GM19240 (cell line): ENCODE measurements around the gene MRGPRF.

Experiments used
- DNase-seq: peaks from one replicate; pipeline ENCODE4 v3.0.0; 2011; ENCODE audit warnings: low spot score; ENCODE audit not compliant: insufficient read length

The MRGPRF gene

DNA sequence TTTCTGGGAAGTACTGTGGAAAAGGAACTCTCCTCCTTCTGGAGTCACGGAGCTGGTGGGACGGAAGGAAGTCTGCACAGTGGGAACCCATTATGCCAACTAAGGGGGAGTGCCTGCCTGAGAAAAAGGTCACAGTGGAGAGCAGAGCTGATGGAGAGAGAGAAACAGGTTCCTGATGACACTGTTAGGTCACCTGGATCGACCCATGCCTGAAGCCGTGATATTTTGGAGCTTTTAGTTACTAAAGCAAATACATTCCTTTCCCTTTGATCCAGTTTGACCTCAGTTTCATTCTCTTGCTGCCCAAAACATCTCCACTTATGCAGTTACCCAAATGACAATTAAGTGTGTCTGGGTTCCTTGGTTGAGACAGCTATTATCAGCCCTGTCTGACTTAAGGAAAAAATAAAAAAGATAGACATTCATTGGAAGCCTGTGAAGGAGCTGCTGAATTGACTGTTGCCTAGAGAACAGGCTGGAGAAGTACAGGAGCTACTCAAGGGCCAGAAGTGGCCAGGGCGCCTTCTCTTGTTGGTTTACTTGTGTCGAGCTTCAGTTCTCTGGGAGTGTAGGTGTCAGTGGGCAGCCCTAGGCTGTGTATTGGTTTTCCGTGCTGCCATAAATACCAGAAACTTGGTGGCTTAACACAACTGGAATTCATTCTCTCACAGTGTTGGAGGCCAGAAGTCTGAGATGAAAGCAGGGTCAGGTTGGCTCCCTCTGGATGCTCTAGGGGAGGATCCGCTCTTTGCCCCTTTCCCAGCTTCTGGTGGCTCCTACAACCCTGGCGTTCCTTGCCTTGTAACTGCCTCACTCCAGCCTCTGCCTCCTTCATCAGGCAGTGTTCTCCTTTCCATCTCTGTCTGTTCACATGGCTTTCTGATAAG lies 45.9 kb downstream of the MRGPRF start:
- no peak for DNase-seq

DNA sequence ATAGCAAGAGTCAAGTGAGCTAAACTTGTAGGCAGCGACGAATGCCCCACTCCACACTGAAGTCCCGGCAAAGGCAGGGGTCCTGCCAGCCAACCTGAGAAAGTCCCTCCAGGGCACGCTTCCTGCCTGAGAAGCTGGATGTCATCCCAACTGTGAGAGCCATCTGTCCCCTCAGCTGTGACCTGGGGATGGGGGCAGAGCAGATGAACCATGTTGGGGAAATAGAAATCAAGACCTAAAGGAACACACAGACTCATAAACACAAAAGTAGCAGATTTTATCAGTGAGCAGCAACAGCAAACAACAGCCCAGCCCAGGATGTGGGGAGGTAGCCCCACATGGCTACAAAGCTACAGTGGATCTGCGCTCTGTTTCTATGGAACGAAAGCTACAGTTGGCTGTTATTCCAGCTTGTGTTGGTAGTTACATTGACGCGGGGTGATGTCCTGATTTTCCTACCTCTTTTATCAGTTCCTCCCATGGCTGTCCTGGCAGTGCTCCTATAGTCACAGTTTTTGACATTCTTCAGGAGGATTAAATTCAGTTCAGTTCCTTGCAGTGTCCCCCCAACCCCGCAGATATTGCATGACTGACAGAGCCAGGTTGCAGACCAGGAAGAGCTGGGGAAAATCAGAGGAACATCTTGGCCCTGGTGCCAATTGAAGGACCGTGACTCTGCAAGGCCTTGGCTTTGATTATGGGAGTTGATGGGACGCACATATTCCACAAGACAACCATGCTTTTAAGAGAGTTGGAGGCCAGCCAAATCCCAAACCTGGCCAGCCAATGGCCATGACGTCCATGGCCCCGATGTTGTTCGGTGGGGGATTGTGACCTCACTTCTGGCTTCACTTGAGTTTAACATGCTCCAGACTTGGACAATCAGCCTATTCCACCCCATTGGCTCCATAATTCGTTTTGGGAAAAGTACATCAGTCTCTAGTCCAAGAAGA lies 46.9 kb downstream of the MRGPRF start:
- no peak for DNase-seq

DNA sequence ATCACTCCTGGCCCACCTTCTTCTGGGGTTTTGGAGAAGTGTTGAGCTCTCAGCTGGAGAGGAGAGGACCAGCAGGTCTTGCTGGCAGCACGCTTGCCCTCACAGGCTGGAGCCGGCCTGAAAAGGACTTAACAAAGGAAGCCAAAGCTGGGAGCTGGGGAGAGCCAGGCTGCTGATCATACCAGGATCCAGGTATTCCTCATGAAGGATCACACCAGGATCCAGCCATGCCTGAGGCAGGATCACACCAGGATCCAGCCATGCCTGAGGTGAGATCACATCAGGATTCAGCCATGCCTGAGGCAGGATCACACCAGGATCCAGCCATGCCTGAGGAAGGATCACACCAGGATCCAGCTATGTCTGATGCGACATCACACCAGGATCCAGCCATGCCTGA lies 49.3 kb downstream of the MRGPRF start:
- DNase-seq, result no peak

DNA sequence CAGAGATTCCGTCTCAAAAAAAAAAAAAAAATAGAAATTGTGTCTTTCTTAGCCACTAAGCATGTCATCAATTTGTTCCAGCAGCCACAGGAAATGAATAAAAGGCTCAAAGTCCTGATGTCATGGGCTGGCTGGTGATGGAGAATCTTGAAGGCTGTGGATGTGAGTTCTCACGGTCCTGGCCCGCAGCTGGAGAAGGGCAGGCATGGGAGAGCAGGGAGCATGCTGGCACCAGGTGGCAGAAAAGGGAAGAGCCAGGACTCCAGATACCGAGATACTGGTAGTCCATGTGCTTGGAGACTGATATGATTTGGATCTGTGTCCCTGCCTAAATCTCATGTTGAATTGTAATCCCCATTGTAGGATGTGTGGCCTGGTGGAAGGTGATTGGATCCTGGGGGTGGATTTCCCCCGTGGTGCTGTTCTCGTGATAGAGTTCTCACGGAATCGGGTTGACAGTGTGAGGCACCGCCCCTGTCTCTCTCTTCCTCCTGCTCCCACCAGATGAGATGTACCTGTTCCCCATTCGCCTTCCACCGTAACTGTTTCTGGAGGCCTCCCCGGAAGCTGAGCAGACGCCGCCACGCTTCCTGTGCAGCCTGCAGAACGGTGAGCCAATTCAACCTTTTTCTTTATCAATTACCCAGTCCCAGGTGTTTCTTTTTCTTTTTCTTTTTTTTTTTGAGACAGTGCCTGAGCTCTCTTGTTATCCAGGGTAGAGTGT lies 50.4 kb downstream of the MRGPRF start:
- DNase-seq, result no peak

DNA sequence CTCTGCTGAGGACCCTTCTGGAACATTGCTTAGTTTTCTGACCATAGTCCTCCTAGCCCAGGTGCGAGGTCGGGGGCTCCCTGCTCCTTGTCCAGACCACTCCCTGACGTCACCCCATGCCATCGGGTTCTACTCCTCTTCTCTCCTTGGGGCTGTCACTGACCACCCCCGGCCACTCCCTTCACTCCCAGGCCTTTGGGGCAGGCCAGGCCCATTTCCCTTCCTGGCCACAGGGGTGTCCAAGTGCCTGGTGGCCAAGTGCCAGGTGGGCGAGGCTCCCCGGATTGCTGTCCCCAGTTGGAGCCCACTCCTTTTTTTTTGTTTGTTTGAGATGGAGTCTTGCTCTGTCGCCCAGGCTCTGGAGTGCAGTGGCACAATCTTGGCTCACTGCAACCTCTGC lies 51.8 kb downstream of the MRGPRF start:
- no peak for DNase-seq

DNA sequence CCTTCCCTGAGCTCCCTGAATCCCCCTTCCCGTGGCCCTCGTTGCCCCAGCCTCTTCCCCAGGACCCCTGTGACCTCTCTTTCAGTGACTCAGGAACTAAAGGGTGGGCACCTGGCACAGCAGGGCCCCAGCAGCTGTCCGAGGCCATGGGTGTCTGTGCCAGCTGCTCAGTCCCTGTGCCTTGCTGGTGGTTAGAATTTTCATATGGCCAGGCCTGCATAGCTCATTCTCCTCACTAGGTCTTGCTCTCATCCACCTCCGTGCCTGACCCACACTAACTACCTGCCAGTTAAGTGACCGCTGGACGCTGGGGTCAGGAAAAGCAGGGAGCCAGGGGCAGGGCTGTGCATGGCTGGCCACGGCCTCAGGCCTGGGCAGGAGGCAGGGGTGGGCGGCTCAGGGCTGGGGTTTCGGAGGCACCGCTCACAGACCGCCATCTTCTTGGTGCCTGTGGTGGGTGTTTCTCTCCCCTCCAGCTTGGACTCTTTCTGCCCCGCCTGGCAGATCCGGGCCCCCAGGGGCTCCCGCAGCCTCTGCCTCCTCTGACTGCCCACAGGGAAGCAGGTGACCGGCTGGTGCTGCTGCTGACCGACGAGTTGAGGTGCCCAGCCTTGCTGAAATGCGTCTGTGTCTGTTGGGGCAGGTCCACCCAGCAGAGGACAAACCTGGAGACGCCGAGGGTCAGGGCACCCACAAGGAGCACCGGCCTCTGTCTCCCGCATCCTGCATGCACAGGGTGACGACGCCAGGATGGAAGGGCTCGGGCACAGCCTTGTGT lies 52.6 kb downstream of the MRGPRF start:
- no peak for DNase-seq

DNA sequence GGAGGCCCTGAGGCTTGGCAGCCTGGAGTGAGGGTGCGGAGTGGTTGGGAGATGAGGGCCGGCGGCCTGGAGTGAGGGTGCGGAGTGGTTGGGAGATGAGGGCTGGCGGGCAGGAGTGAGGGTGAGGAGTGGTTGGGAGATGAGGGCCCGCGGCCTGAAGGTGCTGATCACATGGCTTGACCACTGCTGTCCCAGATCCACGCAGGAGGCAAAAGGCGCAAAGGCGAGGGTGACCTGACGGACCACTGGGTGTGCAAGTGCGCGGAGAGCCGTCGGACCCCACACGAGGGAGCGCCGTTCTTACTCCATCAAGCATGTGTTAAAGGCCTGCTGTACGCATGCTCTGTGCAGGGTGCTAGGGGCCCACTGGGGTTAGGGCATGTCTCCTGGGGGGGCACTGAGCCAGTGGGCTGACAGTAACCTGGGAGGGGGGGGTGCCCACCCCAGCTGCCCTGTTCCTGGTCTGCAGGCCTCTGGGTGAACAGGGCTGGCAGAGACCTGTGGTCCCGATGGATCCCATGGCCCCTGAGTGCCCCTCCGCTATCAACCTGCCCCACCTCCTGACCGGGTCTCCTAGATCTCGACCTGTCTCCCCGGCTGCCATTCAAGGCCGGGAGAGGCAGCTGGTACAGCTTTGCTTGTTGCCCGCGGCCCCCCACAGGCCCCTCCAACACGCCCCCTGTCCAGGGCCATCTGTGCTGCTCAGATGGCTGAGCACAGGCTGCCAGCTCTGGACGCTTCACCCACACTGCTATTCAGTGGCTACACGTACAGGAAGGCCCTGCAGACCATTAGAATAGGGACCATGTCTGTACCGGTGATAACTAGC lies 53.4 kb downstream of the MRGPRF start:
- DNase-seq, result no peak

DNA sequence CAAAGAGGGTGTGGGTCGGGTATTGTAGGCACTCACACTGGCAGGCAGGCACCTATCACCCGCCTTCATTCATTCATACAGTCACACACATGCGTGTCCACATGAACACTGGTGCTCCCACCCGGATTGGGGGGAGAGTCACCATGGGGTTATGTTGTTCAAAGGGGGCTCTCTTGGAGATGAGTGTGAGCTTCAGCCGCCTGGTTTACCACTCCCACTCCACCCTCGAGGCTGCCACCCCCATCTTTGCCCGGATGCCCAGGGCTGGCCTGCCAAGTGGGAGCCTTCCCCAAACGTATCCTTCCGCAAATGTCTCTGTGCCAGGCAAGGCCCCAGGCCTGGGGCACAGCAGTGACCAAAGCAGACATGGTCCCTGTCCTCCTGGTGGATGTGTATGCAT lies 54.8 kb downstream of the MRGPRF start:
- DNase-seq, result no peak

DNA sequence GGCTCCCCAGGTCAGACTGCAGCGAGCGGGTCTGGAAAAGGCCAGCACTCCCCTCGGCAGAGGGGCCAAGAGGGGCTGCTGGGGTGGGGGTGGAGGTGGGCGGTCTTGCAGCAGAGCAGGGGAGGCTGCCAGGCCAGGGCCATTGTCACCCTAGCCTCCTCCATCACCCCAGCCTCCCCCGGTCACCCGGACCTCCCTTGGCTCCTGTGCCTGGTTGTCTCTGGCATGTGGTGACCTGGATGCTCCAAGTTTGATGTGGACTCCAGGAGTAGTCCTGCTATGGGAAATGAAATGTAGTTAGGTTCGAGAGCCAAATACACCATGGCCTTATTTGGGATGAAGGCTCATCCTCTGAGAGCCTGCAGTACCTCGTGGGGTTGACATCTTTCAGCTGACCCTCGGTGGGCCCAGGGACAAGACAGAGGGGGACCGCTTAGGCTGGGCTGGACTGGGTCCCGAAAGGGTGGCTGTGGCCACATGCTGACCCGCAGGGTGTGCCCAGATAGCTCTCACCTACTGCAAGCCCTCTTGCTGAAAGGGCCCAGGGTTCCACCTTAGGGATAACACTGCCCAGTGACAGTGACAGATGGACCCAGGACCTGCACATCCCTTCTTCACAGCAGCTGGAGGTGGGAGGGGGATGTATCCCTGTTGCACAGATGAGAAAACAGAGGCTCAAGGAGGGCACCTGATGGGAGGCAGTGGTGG lies 56.3 kb downstream of the MRGPRF start:
- no peak for DNase-seq

DNA sequence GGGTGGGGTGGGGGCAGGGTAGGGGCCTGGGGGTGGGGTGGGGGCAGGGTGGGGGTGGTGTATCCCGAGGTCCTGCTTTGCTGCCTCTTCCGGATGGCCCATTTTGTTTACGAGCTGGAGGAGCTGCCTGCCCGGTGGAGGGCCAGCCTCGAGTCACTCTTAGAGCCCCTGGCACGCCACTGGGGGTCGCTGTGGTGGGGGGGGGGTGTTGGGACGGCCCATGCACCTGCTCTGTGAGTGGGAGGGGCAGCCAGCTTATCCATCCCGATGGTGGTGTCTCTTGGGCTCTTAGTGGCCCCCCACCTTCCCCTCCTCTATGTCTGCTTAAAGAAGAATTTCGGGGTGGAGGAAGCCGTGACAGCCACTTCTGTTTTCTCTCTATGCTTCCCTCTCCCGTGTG lies 56.9 kb downstream of the MRGPRF start:
- no peak for DNase-seq

DNA sequence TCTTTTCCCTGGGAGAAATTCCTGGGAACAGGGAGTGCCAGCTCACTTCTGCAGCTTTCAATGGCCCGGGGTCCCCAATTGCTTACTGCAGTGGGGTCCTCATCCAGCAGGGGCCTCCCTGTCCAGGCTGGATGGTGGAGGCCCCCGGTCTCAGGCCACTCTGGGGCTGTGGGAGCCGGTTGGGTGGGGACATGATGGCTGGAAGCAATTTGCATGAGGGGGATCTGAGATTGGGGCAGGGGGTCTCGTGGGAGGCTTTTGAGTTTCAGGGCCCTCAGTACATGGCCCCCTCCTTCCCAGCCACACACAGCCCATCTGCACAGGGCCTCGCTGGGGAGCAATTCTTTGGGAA lies 57.5 kb downstream of the MRGPRF start:
- no peak for DNase-seq

DNA sequence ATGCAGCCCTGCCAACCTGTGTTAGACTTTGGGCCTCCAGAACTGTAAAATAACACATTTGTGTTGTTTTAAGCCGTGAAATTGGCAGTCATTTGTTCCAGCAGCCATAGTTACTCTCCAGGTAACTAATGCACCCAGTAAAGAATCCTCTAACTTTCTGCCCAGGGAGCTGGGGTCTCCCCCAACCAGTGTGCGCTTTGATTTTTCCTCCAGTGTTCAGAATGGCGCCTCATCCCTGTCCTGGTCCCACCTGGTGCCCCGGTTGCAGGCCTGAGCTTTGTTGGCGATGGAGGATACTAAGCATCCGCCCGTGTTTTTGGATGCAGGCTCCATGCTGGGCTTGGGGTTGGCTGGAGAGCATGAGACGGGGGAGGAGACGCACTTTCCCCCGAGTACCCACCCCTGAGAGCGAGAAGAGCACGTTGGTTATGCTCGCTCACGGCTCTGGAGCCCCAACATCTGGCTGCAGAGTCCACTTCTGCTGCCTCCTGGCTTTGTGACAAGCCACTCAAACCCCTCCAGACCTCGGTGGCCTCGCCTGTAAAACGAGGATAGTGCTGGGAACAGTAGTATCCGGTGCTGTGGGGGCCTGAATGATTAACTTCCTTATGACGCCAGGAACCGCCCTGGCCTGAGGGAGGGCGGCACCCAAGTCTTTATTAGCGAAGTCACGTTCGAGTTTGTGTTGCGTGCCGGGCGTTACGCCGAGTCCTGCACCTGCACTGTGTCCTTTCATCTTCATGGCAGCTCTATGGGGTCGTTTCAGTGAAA lies 58.0 kb downstream of the MRGPRF start:
- DNase-seq, result no peak
